Myocyte (in vitro differentiated cells): ENCODE measurements around the gene ADAM8. TPM values are rescaled to one million over a fixed set of nuclear protein-coding genes. Genes with fewer than 3 reads are reported as not detected.
"Not testable (repeated sequence)": the region's sequence is repeated elsewhere in the genome, so short reads cannot be mapped to it uniquely, and the experiment has no call there.

ENCODE experiments used
- DNase-seq: peaks from one replicate; pipeline ENCODE4 v3.0.0-alpha.2; 2012; ENCODE audit warnings: low read depth
- total RNA-seq: library from RNA; depleted of rRNA; stranded (reverse); fragments of >200 nt; gene quantifications from 2 replicates; pipeline ENCODE4 v1.2.3, GENCODE V29; 2014

The ADAM8 gene
- total RNA-seq, 1 donor from 2014 or later, result 1.5 TPM

- no peak for DNase-seq
Observed at GRCh38 chr10:133269367-133269766, 7.3 kb downstream of the ADAM8 start.

GRCh38 chr10:133268532-133268931 lies 8.1 kb downstream of the ADAM8 start:
- no peak for DNase-seq

GRCh38 chr10:133267829-133268228 lies 8.8 kb downstream of the ADAM8 start:
- DNase-seq, result no peak

GRCh38 chr10:133267293-133267692 lies 9.4 kb downstream of the ADAM8 start:
- DNase-seq, result no peak

GRCh38 chr10:133266056-133266795 lies 10.4 kb downstream of the ADAM8 start:
- no peak for DNase-seq

- not testable (repeated sequence) for DNase-seq
Observed at GRCh38 chr10:133265052-133265451, 11.6 kb downstream of the ADAM8 start.

GRCh38 chr10:133264461-133264860 lies 12.2 kb downstream of the ADAM8 start:
- no peak for DNase-seq

- DNase-seq, result no peak
Observed at GRCh38 chr10:133263674-133264073, 13.0 kb downstream of the ADAM8 start.

GRCh38 chr10:133262696-133263095 lies 14.0 kb downstream of the ADAM8 start:
- no peak for DNase-seq

GRCh38 chr10:133261726-133262325 lies 14.8 kb downstream of the ADAM8 start:
- DNase-seq, result peak; percentile 64

- peak; percentile 51 for DNase-seq
Observed at GRCh38 chr10:133260895-133261725, 15.6 kb downstream of the ADAM8 start.

GRCh38 chr10:133259602-133259989 lies 17.1 kb downstream of the ADAM8 start:
- no peak for DNase-seq

- peak; percentile 99 for DNase-seq
Observed at GRCh38 chr10:133258818-133259601, 17.7 kb downstream of the ADAM8 start.

- peak; percentile 14 for DNase-seq
Observed at GRCh38 chr10:133258066-133258817, 18.4 kb downstream of the ADAM8 start.

GRCh38 chr10:133257489-133258065 lies 19.1 kb downstream of the ADAM8 start:
- no peak for DNase-seq

- no peak for DNase-seq
Observed at GRCh38 chr10:133255323-133255722, 21.3 kb downstream of the ADAM8 start.

GRCh38 chr10:133254421-133255120 lies 22.1 kb downstream of the ADAM8 start:
- no peak for DNase-seq

GRCh38 chr10:133253361-133253955 lies 23.2 kb downstream of the ADAM8 start:
- DNase-seq, result no peak

GRCh38 chr10:133252223-133252552 lies 24.5 kb downstream of the ADAM8 start:
- no peak for DNase-seq
